ENCODE measurements around the gene IGDCC3. TPM values are rescaled to one million over a fixed set of nuclear protein-coding genes. Genes with fewer than 3 reads are reported as not detected.

The IGDCC3 gene
- total and polyA plus RNA-seq, 10 of the 15 experiments (the other 5 are each of a cell fraction or from before 2014, with no cell fraction given): 0.10 to 0.20 (median 0.15) TPM; not detected in 7

DNA sequence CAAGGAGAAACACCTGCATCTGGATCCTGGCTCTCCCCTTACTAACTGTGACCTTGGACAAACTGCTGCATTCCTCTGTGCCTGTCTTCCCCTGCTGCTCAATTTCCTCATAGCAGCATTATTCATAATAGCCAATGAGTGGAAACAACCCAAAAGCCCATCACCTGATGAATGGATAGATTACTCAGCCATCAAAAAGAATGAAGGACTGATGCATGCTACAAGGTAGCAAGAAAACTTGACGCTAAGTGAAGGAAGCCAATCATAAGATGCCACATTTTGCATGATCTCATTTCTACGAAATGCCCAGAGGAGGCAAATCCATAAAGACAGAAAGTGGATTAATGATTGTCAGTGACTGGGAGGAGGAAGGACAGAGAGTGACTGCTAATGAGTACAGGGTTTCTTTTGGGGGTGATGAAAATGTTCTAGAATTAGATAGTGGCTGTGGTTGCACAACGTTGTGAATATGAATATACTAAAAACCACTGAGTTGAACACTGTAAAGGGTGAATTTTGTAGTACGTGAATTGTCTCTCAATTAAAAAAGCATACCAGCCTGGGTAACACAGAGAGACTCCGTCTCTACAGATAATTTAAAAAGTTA lies 33.8 kb upstream of the IGDCC3 start (continued):
- 0 out of 2 replicates have a peak, but pooled peaks have one; percentile 14 for TF ChIP-seq NFYB (IDR thresholded peaks at IDR 0.05; ENCODE audit: insufficient read depth, low read depth, low read length)
- peak; percentile 29 for TF ChIP-seq MEF2B (IDR thresholded peaks at IDR 0.05; ENCODE audit: partially characterized antibody, poor library complexity, severe bottlenecking)
- TF ChIP-seq, protein P1, sequence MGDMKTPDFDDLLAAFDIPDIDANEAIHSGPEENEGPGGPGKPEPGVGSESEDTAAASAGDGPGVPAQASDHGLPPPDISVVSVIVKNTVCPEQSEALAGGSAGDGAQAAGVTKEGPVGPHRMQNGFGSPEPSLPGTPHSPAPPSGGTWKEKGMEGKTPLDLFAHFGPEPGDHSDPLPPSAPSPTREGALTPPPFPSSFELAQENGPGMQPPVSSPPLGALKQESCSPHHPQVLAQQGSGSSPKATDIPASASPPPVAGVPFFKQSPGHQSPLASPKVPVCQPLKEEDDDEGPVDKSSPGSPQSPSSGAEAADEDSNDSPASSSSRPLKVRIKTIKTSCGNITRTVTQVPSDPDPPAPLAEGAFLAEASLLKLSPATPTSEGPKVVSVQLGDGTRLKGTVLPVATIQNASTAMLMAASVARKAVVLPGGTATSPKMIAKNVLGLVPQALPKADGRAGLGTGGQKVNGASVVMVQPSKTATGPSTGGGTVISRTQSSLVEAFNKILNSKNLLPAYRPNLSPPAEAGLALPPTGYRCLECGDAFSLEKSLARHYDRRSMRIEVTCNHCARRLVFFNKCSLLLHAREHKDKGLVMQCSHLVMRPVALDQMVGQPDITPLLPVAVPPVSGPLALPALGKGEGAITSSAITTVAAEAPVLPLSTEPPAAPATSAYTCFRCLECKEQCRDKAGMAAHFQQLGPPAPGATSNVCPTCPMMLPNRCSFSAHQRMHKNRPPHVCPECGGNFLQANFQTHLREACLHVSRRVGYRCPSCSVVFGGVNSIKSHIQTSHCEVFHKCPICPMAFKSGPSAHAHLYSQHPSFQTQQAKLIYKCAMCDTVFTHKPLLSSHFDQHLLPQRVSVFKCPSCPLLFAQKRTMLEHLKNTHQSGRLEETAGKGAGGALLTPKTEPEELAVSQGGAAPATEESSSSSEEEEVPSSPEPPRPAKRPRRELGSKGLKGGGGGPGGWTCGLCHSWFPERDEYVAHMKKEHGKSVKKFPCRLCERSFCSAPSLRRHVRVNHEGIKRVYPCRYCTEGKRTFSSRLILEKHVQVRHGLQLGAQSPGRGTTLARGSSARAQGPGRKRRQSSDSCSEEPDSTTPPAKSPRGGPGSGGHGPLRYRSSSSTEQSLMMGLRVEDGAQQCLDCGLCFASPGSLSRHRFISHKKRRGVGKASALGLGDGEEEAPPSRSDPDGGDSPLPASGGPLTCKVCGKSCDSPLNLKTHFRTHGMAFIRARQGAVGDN (IDR thresholded peaks at IDR 0.05): peak; percentile 56
- TF ChIP-seq, protein P2, sequence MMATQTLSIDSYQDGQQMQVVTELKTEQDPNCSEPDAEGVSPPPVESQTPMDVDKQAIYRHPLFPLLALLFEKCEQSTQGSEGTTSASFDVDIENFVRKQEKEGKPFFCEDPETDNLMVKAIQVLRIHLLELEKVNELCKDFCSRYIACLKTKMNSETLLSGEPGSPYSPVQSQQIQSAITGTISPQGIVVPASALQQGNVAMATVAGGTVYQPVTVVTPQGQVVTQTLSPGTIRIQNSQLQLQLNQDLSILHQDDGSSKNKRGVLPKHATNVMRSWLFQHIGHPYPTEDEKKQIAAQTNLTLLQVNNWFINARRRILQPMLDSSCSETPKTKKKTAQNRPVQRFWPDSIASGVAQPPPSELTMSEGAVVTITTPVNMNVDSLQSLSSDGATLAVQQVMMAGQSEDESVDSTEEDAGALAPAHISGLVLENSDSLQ (IDR thresholded peaks at IDR 0.05): peak; percentile 49; the same call in 1 of the 2 replicates
- peak; percentile 26; the same call in 1 of the 2 replicates for TF ChIP-seq BCL11A (IDR thresholded peaks at IDR 0.05; ENCODE audit: low read depth, low read length)
- no peak for TF ChIP-seq EZH2 (IDR thresholded peaks at IDR 0.05; ENCODE audit: borderline replicate concordance, control insufficient read depth, low read depth, low read length)
- no peak for TF ChIP-seq BACH1 (IDR thresholded peaks at IDR 0.05; ENCODE audit: borderline replicate concordance)
- TF ChIP-seq, protein P3, sequence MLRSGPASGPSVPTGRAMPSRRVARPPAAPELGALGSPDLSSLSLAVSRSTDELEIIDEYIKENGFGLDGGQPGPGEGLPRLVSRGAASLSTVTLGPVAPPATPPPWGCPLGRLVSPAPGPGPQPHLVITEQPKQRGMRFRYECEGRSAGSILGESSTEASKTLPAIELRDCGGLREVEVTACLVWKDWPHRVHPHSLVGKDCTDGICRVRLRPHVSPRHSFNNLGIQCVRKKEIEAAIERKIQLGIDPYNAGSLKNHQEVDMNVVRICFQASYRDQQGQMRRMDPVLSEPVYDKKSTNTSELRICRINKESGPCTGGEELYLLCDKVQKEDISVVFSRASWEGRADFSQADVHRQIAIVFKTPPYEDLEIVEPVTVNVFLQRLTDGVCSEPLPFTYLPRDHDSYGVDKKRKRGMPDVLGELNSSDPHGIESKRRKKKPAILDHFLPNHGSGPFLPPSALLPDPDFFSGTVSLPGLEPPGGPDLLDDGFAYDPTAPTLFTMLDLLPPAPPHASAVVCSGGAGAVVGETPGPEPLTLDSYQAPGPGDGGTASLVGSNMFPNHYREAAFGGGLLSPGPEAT (IDR thresholded peaks at IDR 0.05; ENCODE audit: low read depth): 0 out of 2 replicates have a peak, but pooled peaks have one; percentile 15
- no peak for TF ChIP-seq WRNIP1 (IDR thresholded peaks at IDR 0.05; ENCODE audit: borderline replicate concordance, low read depth, low read length)
- peak; percentile 65 for TF ChIP-seq ATF7 (IDR thresholded peaks at IDR 0.05; ENCODE audit: low read depth)
- TF ChIP-seq ZNF24 (IDR thresholded peaks at IDR 0.05): peak; percentile 87
